Activated gamma-delta T cell treated with Interleukin-2 at 50 U/mL for 16 hours (primary cell): ENCODE results near the gene UGT1A10.

Source experiments
- DNase-seq: peaks from one replicate; pipeline ENCODE4 v3.0.0-alpha.2; 2020

Gene UGT1A10

DNA sequence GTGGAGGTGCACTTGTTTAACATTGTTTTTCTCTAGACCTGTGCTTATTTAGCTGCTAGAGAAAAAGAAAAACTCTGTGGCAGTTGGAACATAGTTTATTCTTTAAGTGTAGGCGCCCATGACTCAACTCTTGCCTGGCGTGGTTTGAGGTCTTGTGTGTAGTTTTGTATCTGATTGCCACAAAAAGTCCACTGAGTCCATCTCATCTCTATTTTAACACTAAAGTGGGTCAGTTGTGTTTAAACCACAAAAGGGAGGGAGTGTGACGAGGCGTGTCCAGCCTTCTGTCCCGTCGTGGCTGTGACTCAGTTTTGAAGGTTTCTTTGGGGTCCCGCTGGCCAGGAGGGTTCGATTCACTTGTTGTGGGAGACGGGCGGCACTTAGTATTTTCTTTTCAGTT lies 20.2 kb downstream of the UGT1A10 start:
- no peak for DNase-seq

DNA sequence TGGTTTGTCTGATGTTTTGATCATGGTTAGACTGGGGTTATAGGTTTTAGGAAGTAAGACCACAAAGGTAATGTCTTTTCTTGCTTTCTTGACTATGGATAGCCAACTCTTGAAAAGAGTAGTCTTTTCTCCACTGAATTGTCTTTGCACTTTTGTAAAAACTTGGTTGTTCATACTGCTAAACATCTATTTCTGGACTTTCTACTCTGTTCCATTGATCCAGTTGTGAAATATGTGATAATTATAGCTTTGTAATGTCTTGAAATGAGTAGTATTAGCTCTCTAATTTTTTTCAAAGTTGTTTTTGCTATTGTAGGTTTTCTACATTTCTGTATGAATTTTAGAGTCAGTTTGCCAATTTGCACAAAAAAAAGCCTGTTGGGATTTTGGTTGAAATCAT lies 22.4 kb downstream of the UGT1A10 start:
- no peak for DNase-seq

DNA sequence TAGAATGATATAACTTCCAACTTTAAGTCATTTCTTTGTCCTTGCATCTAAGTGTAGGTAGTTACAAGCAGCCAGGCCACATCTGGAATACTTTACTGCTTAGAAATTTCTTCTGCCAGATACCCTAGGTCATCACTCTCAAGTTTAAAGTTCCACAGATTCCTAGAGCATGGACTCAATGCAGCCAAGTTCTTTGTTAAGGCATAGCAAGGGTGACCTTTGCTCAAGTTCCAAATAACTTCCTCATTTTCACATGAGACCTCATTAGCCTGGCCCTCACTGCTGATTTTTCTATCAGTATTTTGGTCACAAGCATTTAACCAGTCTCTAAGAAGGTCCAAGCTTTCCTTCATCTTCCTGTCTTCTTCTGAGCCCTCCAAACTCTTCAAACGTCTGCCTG lies 27.7 kb downstream of the UGT1A10 start:
- no peak for DNase-seq

DNA sequence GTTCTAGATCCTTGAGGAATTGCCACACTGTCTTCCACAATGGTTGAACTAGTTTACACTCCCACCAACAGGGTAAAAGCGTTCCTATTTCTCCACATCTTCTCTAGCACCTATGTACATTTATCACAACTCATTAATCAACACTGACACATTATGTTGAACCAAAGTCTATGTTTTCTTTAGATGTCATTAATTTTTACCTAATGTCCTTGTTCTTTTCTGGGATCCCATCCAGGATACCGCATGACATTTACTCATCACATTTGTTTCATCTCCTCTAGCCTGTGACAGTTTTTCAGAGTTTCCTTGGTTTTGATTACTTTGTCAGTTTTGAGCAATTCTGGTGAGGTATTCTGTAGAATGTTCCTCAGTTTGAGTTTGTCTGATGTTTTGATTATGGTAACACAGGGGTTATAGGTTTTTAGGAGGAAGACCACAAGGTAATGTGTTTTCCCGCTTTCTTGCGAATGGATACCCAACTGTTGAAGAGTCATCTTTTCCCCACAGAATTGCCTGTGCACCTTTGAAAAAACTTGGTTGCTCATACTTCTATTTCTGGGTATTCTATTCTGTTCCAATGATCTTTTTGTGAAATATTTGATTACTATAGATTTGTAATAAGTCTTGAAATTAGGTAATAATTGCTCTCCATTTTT lies 32.5 kb downstream of the UGT1A10 start:
- no peak for DNase-seq

DNA sequence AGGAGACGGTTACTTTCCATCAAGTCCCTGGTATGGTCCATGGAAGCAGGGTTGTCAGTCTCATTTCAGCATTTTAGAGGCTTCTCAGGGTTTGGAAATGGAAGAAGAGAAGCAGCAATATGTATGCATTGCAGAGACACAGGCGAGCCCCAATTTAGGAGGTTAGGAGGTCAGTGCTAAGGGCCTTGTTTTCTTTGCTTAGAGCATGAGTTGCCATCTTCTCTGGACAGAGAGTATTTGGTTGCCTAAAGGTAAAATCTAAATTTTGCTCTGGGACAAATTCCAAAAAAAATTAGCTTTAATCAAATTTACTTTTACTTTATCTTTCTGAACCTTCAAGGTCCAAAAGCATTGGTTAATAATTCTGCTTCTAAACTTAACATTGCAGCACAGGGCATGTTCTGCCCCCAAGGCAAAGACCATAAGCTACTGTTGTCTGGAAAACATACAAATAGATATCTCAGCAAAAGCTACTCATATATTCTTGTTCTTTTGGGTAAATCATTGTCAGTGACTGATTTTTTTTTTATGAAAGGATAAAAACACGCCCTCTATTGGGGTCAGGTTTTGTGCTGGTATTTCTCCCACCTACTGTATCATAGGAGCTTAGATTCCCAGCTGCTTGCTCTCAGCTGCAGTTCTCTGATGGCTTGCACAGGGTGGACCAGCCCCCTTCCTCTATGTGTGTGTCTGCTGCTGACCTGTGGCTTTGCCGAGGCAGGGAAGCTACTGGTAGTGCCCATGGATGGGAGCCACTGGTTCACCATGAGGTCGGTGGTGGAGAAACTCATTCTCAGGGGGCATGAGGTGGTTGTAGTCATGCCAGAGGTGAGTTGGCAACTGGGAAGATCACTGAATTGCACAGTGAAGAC lies 35.3 kb downstream of the UGT1A10 start, which contains the start of gene UGT1A9:
Gene UGT1A9 (plus strand): TSS at position 609 of the 872 bp plus-strand sequence. CDS start 37 bp downstream, at position 646.
- DNase-seq: no peak

DNA sequence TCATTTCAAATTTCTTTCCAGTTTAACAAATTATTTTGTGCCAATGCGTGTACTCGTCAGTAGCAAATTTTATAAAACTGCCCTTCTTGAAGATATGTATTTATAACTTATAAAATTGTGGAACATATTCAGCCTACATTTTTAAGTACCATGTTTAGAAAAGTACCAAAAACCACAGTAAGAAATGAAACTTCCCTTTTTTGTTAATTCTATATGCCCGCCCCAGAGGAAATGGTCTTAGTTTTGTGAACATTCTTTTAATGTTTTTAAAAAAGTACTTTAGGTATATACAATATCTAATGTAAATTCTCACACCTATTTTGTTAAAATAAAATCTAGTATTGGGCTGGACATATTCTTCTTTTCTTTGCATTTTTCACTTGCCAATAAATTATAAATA lies 36.6 kb downstream of the UGT1A10 start:
- no peak for DNase-seq

DNA sequence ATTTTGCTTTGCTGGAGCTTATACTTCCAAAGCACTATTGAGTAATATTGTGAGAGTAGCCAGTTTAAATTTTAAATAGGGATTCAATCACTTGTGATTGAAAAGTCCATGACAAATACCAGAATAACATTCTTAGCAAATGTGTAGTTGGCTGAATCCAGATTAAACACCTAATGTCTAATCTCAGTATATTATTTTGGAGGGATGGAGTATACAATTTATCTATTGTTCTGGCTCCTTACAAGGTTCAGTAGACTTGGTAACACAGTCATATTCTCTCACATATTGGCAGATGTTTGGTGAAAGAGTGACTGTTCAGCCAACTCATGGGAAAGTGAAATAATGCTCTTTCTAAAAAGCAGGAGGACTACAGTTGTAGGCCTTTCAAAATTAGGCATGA lies 37.6 kb downstream of the UGT1A10 start:
- DNase-seq: no peak

DNA sequence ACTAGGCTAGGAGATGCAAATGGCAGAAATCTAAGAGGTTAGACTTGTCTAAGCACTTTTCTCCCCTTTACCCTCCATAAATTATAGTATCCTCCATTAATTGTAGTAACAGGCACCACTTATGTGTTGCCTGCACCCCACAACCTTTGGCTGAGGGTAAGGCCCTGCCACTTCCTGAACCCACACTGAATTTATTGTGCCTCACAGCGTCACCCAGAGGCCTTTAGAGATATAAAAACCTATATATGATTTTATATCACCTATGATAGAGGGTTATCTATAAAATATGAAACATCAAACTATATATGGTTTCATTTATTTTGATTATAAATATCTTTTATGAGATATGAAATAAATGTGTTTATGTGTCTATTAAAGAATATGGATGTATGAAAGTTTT lies 38.1 kb downstream of the UGT1A10 start:
- no peak for DNase-seq

DNA sequence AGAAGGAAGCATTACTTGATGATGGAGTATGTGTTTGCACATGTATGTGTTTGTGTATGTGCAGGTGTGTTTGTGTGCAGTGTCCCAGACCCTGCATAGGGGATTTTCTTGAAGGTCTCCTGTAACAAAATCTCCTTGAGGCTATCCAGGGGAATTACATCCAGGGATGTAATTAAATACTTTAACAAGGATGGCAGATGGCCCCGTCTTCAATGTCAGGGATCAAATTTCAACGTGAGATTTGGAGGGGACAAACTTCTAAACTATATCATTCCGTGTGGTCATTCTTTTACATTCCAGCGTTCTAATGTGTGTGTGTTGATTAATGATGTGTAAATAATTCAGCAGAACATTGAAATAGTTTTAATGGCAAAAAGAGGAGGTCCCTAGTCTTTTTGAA lies 38.7 kb downstream of the UGT1A10 start:
- no peak for DNase-seq

DNA sequence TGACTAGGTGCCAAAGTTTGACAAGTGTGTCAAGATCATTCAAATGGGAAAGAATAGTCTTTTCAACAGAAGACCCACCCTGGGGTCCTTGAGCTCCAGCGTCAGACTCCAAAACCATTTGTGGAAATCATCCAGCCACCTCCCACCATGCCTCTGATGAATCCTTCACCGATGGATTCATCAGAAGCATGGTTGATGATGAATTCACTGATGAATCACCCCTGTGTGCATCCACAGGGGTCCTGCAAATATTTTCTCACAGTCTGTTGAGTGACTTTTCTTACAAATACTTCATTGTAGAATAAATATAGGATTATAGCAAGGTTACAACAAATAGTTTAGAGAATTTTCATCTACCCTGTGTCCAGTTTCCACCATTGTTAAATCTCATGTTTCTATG lies 39.8 kb downstream of the UGT1A10 start:
- no peak for DNase-seq

DNA sequence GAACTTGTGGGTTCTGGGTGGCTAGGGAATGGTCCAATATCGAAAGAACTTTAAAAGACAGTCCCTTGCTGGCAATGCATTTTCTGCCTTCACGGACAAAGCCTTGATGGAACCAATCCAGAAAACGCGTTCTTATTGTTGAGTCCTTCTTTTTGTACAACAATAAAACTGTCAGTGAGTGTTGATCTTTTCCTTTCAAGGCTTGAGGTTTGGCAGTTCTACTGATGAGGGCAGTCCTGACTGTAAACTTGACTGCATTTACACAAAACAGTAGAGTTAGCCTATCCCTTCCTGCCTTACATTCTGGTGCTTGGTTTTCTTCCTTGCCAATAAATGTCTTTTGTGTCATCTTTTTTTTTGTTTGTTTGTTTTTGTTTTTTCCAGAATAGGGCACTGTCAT lies 42.9 kb downstream of the UGT1A10 start:
- no peak for DNase-seq

DNA sequence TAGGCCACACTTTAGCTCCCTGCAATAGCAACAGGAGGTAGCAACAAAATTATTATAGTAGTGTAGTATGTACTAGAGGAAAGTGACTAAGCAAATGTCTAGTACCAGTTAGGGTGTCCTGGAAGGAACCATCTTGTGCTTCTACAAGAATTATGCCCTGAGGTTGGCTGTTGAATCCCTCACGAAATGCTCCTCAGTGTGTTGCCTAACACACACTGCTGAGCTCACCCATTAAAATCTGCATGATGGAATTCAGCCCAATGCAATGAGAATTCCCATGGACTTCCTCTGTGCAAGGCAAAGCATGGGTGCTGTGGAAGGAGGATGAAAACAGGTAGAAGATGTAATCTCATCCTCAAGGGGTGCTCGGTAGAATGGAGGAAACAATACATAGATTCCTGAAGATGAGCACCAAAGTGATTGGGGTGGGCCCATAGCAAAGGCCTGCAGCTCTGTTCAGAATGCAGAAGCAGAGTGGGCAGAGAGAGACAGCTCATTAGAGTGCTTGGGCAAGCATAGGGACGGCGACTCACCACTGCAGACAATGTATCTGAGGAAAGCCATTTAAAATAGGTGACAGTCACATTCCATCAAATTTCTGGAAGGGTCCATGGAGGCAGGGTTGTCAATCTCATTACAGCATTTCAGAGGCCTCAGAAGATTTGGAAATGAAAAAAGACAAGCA lies 44.3 kb downstream of the UGT1A10 start:
- no peak for DNase-seq

DNA sequence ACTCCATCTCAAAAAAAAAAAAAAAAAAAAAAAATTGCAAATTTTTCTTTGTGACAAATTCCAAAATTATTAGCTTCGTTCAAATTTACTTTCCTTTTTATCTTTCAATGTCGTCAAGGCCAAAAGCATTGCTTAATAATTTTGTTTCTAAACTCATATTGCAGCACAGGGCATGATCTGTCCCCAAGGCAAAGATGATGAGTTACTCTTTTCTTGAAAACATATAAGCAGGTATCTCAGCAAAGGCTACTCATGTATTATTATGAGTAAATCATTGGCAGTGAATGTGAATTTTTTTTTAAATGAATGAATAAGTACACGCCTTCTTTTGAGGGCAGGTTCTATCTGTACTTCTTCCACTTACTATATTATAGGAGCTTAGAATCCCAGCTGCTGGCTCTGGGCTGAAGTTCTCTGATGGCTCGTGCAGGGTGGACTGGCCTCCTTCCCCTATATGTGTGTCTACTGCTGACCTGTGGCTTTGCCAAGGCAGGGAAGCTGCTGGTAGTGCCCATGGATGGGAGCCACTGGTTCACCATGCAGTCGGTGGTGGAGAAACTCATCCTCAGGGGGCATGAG lies 45.4 kb downstream of the UGT1A10 start, which contains the start of gene UGT1A7:
Gene UGT1A7 (plus strand): TSS at position 381 of the 579 bp plus-strand sequence. CDS start 37 bp downstream, at position 418.
- no peak for DNase-seq

DNA sequence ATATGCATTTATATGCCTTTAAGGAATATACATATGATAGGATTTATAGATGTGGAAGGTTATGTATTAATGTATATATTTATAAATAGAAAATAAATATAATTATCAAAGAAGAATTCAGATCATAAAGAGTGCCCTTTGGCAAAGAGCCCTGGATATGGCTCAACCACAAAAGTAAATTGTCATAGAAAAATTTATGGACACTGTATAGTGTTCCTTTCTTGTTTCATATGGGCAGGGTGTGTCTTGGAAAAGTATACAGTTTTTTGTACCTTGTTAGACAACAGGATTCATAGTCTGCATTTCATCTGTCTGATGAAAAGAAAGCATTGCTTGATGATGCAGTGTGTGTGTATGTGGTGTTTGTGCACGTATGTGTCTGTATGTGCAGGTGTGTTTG lies 48.4 kb downstream of the UGT1A10 start:
- no peak for DNase-seq

DNA sequence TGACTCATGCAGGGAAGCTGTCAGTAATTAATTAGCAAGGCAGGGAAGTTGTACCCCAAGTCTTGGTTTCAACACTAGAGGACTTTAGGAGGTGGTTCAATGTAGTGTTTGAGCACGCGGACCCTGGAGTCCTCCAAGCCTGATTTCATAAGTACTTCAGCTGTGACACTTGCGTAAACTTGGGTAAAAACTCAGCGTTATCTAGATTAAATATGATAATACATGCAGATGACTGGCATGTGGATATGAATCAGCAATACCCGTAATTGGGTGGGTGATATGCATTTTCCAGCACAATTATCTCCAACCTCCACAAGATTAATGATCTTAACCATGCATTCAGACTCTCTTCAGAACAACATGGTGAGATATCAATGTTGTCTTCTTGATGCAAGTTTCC lies 50.7 kb downstream of the UGT1A10 start:
- no peak for DNase-seq

DNA sequence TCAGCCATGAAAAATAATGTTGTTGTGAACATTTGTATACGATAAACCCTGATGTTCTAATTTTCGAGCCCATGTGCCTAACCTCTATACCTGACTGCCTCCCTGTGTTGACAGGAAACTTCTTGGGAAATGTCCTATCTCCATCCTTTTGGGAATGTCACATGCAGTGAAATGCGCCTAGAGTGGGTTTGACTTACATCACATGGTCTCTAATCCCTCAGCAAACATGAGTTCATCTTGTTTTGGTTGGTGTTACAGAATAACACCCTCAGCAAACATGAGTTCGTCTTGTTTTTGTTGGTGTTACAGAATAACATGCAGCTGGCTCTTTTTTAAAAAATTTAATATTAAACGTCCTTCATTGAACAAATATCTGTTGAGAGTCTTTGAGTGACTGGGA lies 52.1 kb downstream of the UGT1A10 start:
- DNase-seq: no peak

DNA sequence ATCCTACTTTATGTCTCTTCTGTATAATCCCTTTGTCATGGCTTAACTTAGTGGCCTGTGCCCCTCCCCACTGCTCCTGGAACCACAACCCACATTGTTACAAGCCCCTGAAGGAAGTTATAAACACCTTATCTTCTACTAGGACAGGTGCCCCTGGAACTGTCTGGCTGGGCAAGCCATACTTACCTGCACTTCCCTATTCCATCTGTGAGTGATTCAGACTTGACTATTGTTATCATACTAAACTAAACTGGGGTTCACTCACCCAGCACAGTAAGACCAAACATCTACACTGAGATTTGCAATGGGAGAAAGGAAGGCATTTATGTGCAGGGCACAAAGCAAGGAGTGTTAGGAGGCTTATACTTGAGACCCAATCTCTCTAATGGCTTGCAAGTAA lies 52.8 kb downstream of the UGT1A10 start:
- no peak for DNase-seq

DNA sequence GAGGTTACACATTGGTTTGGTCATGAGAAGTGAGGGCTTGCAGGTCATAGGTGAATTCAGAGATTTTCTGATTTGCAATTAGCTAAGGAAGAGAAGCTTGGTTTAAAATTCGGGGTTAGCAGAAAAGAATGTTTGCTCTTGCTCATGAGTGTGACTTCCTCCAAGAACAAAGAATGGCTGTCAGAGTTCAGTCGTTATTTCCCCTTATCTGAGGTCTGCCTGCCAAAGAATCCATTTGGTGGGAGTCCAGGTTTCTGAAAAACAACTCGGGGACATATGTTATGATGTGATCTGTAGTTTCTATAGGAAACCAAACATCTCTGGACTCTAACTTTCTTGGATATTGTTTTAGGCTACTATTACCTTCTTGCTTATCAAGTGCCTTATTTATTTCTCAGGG lies 53.3 kb downstream of the UGT1A10 start:
- DNase-seq: no peak

DNA sequence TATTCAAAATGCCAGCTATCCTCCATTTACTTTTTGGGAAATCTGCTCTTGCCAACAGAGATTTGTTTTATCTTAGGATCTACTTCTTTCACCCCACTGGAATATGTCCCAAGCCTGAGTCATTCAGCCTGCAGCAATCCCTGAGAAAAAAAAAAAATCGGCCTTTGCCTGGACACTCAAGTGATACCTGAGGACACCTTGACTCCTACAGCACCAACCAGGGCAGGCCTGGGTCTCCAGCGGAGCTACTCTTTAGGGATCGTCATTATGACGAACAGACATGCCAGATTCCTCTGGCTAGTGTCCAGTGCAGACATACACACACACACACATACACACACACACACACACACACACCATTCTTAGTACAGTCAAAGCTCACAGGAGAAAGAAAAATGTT lies 54.2 kb downstream of the UGT1A10 start:
- DNase-seq: no peak

DNA sequence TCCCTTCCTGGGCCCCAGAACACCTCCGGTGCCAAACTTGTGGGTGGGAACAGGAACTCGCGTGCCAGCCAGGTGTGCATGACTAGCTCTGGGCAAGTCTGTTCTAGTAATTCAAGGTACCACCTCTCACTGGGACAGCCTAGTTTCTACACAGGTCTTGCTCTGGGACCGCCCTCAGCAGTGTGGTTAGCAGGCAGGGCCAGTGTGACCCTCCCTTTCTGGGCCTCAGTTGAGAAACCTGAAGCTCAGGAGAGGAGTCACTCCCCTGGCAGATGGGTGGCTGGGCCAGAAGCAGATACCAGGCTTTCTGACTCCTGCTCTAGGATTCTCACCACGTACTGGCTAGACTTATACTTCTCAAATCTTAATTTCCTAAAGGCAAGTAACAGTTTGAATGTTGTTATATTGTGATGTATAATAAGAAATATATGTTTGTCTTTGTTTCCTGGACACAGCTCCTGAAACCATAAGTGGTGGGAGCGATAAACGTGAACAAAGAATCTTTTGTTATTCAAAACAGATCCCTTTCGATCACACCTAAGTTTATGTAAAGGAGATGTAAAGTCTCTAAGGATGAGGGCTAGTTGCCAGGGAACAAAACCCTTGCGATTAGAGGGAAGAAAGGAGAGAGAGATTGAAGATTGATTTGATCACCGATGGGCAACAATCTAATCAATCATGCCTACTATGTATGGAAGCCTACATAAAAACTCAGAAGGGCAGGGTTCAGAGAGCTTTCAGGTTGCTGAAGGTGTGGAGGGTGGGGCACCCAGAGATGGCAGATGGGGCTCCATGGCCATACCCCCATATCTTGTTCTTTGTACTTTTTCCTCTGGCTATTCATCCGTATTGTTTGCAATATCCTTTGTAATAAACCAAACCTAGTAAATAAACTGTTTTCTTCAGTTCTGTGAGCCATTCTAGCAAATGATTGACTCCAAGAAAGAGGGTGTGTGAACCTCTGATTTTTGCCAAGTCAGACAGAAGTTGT lies 55.5 kb downstream of the UGT1A10 start:
- DNase-seq: no peak

DNA sequence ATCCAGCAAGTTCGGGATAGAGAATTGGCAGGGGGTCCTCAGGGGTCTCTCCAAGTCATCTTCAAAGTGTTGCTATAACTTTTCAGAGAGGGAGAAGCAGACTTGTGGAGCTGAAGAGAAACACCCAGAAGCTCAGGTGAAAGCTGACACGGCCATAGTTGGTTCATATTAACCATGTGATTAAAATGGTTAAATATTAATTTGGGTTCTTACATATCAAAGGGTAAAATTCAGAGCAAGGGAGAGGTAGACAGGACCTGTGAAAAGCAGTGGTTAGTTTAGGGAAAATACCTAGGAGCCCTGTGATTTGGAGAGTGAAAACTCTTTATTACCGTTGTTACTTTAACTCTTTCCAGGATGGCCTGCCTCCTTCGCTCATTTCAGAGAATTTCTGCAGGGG lies 56.4 kb downstream of the UGT1A10 start, which contains the start of gene UGT1A6:
Gene UGT1A6 (plus strand): TSS at position 243 of the 400 bp plus-strand sequence. CDS start 115 bp downstream, at position 358.
- DNase-seq: no peak

DNA sequence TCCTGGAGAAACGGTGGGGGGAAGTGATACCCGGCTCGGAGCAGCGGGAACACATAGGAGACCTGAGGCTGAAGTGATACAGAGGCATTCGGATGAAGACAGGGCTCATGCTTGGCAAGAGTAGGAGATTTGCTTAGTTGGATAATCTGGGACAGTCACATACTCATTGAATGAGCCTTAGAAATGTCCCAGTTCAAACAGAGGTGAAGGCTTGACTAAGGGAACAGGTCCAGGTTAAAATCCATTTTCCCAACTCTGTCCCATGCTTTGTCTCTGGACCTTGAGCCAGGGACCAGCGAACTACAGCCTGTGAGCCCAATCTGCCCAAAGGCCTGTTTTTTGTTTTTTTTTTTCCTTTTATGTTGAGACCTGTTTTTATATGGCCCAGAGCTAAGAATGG lies 57.7 kb downstream of the UGT1A10 start:
- DNase-seq: no peak
